Immature natural killer cell (primary cell): ENCODE data around the gene RPRD2. TPM values are rescaled to one million over a fixed set of nuclear protein-coding genes. Genes with fewer than 3 reads are reported as not detected.
"Not testable (repeated sequence)": the region's sequence is repeated elsewhere in the genome, so short reads cannot be mapped to it uniquely, and the experiment has no call there.

Experiments
- DNase-seq, 3 donors: peaks; one replicate each; pipeline ENCODE4 v3.0.0; 2022; ENCODE audit warnings: mixed read lengths in 1 of 3
- H3K27ac Mint-ChIP-seq, 6 donors: one replicate each; pipeline ENCODE4 v1.8.0; 2020; ENCODE audit warnings: mixed read lengths in 6 of 6, mild to moderate bottlenecking in 5 of 6, inconsistent platforms in 4 of 6, moderate library complexity in 3 of 6
- H3K27me3 Mint-ChIP-seq, 3 donors: one replicate each; pipeline ENCODE4 v1.8.0; 2020 to 2021; ENCODE audit warnings: low read depth in 3 of 3, mild to moderate bottlenecking in 3 of 3, mixed read lengths in 3 of 3, moderate library complexity in 3 of 3, inconsistent platforms in 1 of 3
- H3K36me3 Mint-ChIP-seq, 3 donors: one replicate each; pipeline ENCODE4 v1.8.0; 2020; ENCODE audit warnings: mixed read lengths in 3 of 3, inconsistent platforms in 2 of 3, mild to moderate bottlenecking in 2 of 3
- H3K4me1 Mint-ChIP-seq, 2 donors: one replicate each; pipeline ENCODE4 v1.8.0; 2020; ENCODE audit warnings: inconsistent platforms in 2 of 2, mild to moderate bottlenecking in 2 of 2, mixed read lengths in 2 of 2, moderate library complexity in 1 of 2
- H3K4me3 Mint-ChIP-seq, 5 donors: one replicate each; pipeline ENCODE4 v1.8.0; 2020; ENCODE audit warnings: mild to moderate bottlenecking in 5 of 5, mixed read lengths in 5 of 5, inconsistent platforms in 3 of 5, moderate library complexity in 3 of 5
- H3K9me3 Mint-ChIP-seq, 6 donors: one replicate each; pipeline ENCODE4 v1.8.0; 2020; ENCODE audit warnings: mild to moderate bottlenecking in 6 of 6, mixed read lengths in 6 of 6, inconsistent platforms in 4 of 6, moderate library complexity in 3 of 6
- polyA plus RNA-seq, 3 donors: library from polyadenylated mRNA; unstranded; fragments of 300-500 nt; fragmentation: Illumina TruSeq; gene quantifications; one replicate each; pipeline ENCODE4 v1.2.3, GENCODE V29; 2021

The RPRD2 gene
- polyA plus RNA-seq, 3 donors from 2014 or later: 9.1 to 31.0 (median 13.2) TPM

GRCh38 chr1:150371110-150371509, 7.2 kb downstream of the RPRD2 start:
- no peak for DNase-seq
- peaks cover 0 to 2% (median 0%) of the 10 kb centered on the region in 3 donors for H3K27me3 Mint-ChIP-seq

GRCh38 chr1:150372580-150372979, 8.6 kb downstream of the RPRD2 start:
- Mint-ChIP-seq H3K4me1 (peaks cover 55 to 72% of the 10 kb centered on the region in 2 donors), H3K9me3 (no peaks in the 10 kb centered on the region), H3K36me3 (peaks cover 0 to 3% (median 0%) of the 10 kb centered on the region in 3 donors), H3K27ac (peak overlapping the region in 4 of 6 donors; percentile 4 to 79 (median 12)), H3K4me3 (peak overlapping the region in 1 of 5 donors; percentile 58), H3K27me3 (peaks cover 0 to 2% (median 0%) of the 10 kb centered on the region in 3 donors)
- no peak for DNase-seq

More at GRCh38 chr1:150371110-150371509, 7.2 kb downstream of the RPRD2 start:
- peaks cover 65 to 83% of the 10 kb centered on the region in 2 donors for H3K4me1 Mint-ChIP-seq
- peak overlapping the region in 1 of 6 donors; percentile 27 for H3K27ac Mint-ChIP-seq
- H3K4me3 Mint-ChIP-seq: no peak overlapping the region
- no peaks in the 10 kb centered on the region for H3K9me3 Mint-ChIP-seq
- H3K36me3 Mint-ChIP-seq: peaks cover 0 to 3% (median 0%) of the 10 kb centered on the region in 3 donors

GRCh38 chr1:150376110-150376509, 12.2 kb downstream of the RPRD2 start:
- no peak for DNase-seq
- peaks cover 45 to 64% of the 10 kb centered on the region in 2 donors for H3K4me1 Mint-ChIP-seq
- no peaks in the 10 kb centered on the region for H3K36me3 Mint-ChIP-seq
- H3K27me3 Mint-ChIP-seq: peaks cover 0 to 3% (median 2%) of the 10 kb centered on the region in 3 donors
- H3K27ac Mint-ChIP-seq: peak overlapping the region in 4 of 6 donors; percentile 2 to 55 (median 24)
- no peak overlapping the region for H3K4me3 Mint-ChIP-seq
- H3K9me3 Mint-ChIP-seq: no peaks in the 10 kb centered on the region

- H3K27me3 Mint-ChIP-seq: peaks cover 0 to 6% (median 3%) of the 10 kb centered on the region in 3 donors
- H3K27ac Mint-ChIP-seq: peak overlapping the region in 1 of 6 donors; percentile 4
- H3K9me3 Mint-ChIP-seq: no peaks in the 10 kb centered on the region
- no peak for DNase-seq
- H3K4me3 Mint-ChIP-seq: no peak overlapping the region
- no peaks in the 10 kb centered on the region for H3K36me3 Mint-ChIP-seq
- H3K4me1 Mint-ChIP-seq: peaks cover 28 to 67% of the 10 kb centered on the region in 2 donors
Measured at GRCh38 chr1:150383631-150384324, 19.8 kb downstream of the RPRD2 start.

- peaks cover 0 to 6% (median 3%) of the 10 kb centered on the region in 3 donors for H3K27me3 Mint-ChIP-seq
- DNase-seq: no peak
- peak overlapping the region in 2 of 6 donors; percentile 50 to 66 for H3K27ac Mint-ChIP-seq
- no peaks in the 10 kb centered on the region for H3K9me3 Mint-ChIP-seq
- H3K4me3 Mint-ChIP-seq: no peak overlapping the region
- H3K4me1 Mint-ChIP-seq: peaks cover 35 to 73% of the 10 kb centered on the region in 2 donors
- H3K36me3 Mint-ChIP-seq: no peaks in the 10 kb centered on the region
Measured at GRCh38 chr1:150385537-150386445, 21.8 kb downstream of the RPRD2 start.

GRCh38 chr1:150386592-150386991, 22.6 kb downstream of the RPRD2 start:
- no peak for DNase-seq
- Mint-ChIP-seq H3K36me3 (no peaks in the 10 kb centered on the region), H3K4me1 (peaks cover 35 to 71% of the 10 kb centered on the region in 2 donors), H3K9me3 (no peaks in the 10 kb centered on the region), H3K27me3 (peaks cover 0 to 6% (median 0%) of the 10 kb centered on the region in 3 donors), H3K4me3 (no peak overlapping the region), H3K27ac (peak overlapping the region in 2 of 6 donors; percentile 35 to 50)

- H3K27ac Mint-ChIP-seq: peak overlapping the region; percentile 41 to 87 (median 61)
- no peaks in the 10 kb centered on the region for H3K9me3 Mint-ChIP-seq
- H3K4me3 Mint-ChIP-seq: peak overlapping the region in 1 of 5 donors; percentile 58
- peaks cover 0 to 6% (median 0%) of the 10 kb centered on the region in 3 donors for H3K27me3 Mint-ChIP-seq
- DNase-seq: no peak
- H3K36me3 Mint-ChIP-seq: no peaks in the 10 kb centered on the region
- peaks cover 37 to 65% of the 10 kb centered on the region in 2 donors for H3K4me1 Mint-ChIP-seq
Measured at GRCh38 chr1:150387200-150387599, 23.3 kb downstream of the RPRD2 start.

GRCh38 chr1:150388241-150388640, 24.3 kb downstream of the RPRD2 start:
- Mint-ChIP-seq H3K9me3 (no peaks in the 10 kb centered on the region), H3K27ac (no peak overlapping the region), H3K4me1 (peaks cover 40 to 72% of the 10 kb centered on the region in 2 donors), H3K36me3 (no peaks in the 10 kb centered on the region), H3K4me3 (no peak overlapping the region), H3K27me3 (peaks cover 0 to 6% (median 0%) of the 10 kb centered on the region in 3 donors)
- DNase-seq: no peak

- Mint-ChIP-seq H3K4me1 (peaks cover 39 to 65% of the 10 kb centered on the region in 2 donors), H3K36me3 (no peaks in the 10 kb centered on the region), H3K4me3 (no peak overlapping the region), H3K27ac (peak overlapping the region in 1 of 6 donors; percentile 32), H3K27me3 (peaks cover 0 to 6% (median 0%) of the 10 kb centered on the region in 3 donors), H3K9me3 (no peaks in the 10 kb centered on the region)
- DNase-seq: no peak
Measured at GRCh38 chr1:150389650-150390049, 25.7 kb downstream of the RPRD2 start.

GRCh38 chr1:150392627-150393026, 28.7 kb downstream of the RPRD2 start:
- no peaks in the 10 kb centered on the region for H3K9me3 Mint-ChIP-seq
- DNase-seq: no peak
- peaks cover 0 to 3% (median 0%) of the 10 kb centered on the region in 3 donors for H3K27me3 Mint-ChIP-seq
- H3K4me1 Mint-ChIP-seq: peaks cover 36 to 61% of the 10 kb centered on the region in 2 donors
- no peaks in the 10 kb centered on the region for H3K36me3 Mint-ChIP-seq
- H3K27ac Mint-ChIP-seq: peak overlapping the region in 3 of 6 donors; percentile 2 to 25 (median 24)
- H3K4me3 Mint-ChIP-seq: no peak overlapping the region

- not testable (repeated sequence) for DNase-seq, H3K27ac Mint-ChIP-seq, H3K9me3 Mint-ChIP-seq, H3K4me3 Mint-ChIP-seq, H3K27me3 Mint-ChIP-seq, H3K36me3 Mint-ChIP-seq
- H3K4me1 Mint-ChIP-seq: peaks cover 37 to 55% of the 10 kb centered on the region in 2 donors
Measured at GRCh38 chr1:150395115-150395514, 31.2 kb downstream of the RPRD2 start.

- no peaks in the 10 kb centered on the region for H3K36me3 Mint-ChIP-seq
- H3K4me3 Mint-ChIP-seq: no peak overlapping the region
- peaks cover 36 to 52% of the 10 kb centered on the region in 2 donors for H3K4me1 Mint-ChIP-seq
- peaks cover 0 to 3% (median 0%) of the 10 kb centered on the region in 3 donors for H3K27me3 Mint-ChIP-seq
- H3K9me3 Mint-ChIP-seq: no peaks in the 10 kb centered on the region
- peak overlapping the region in 2 of 6 donors; percentile 49 to 81 for H3K27ac Mint-ChIP-seq
- no peak for DNase-seq
Measured at GRCh38 chr1:150397392-150398032, 33.6 kb downstream of the RPRD2 start.

GRCh38 chr1:150404465-150404864, 40.5 kb downstream of the RPRD2 start:
- H3K4me1 Mint-ChIP-seq: peaks cover 39 to 70% of the 10 kb centered on the region in 2 donors
- H3K4me3 Mint-ChIP-seq: no peak overlapping the region
- no peak overlapping the region for H3K27ac Mint-ChIP-seq
- H3K36me3 Mint-ChIP-seq: no peaks in the 10 kb centered on the region
- H3K9me3 Mint-ChIP-seq: no peaks in the 10 kb centered on the region
- no peak for DNase-seq
- peaks cover 0 to 3% (median 0%) of the 10 kb centered on the region in 3 donors for H3K27me3 Mint-ChIP-seq
